NCI-H187 (cell line): ENCODE data around the gene PPIP5K1.

Source experiments
- DNase-seq, 2 experiments: peaks; one replicate each; lab custom pipeline; 2025; lab: John Stamatoyannopoulos, UW

Gene PPIP5K1

GRCh38 chr15:43488790-43489189 lies 101.2 kb downstream of the PPIP5K1 start:
- DNase-seq: no peak

GRCh38 chr15:43487271-43487895 lies 102.6 kb downstream of the PPIP5K1 start:
- no peak for DNase-seq

- no peak for DNase-seq
Measured at GRCh38 chr15:43484455-43484854, 105.6 kb downstream of the PPIP5K1 start.
